ENCODE data around the gene TRPC4. TPM values are rescaled to one million over a fixed set of nuclear protein-coding genes. Genes with fewer than 3 reads are reported as not detected.

TRPC4 gene
- total RNA-seq, 1 donor from 2014 or later, result 2.5 TPM

- TF ChIP-seq CTCF (conservative IDR thresholded peaks at IDR 0.05), result no peak
- DNase-seq (ENCODE audit: low read depth, low spot score), result no peak
- Mint-ChIP-seq H3K4me1 (peaks cover 4% of the 10 kb centered on the region), H3K27ac (ENCODE audit: unreplicated experiment) (no peak overlapping the region), H3K36me3 (ENCODE audit: low read depth) (no peaks in the 10 kb centered on the region), H3K4me3 (no peak overlapping the region), H3K27me3 (ENCODE audit: low read depth) (no peaks in the 10 kb centered on the region), H3K9me3 (peaks cover 2% of the 10 kb centered on the region)
These were observed 213.2 kb downstream of the TRPC4 start for GRCh38 chr13:37656247-37656940.

- no peak for DNase-seq (ENCODE audit: low read depth, low spot score)
- Mint-ChIP-seq H3K27ac (ENCODE audit: unreplicated experiment) (no peak overlapping the region), H3K36me3 (ENCODE audit: low read depth) (peaks cover 3% of the 10 kb centered on the region), H3K4me1 (peaks cover 4% of the 10 kb centered on the region), H3K9me3 (peaks cover 7% of the 10 kb centered on the region), H3K27me3 (ENCODE audit: low read depth) (no peaks in the 10 kb centered on the region), H3K4me3 (no peak overlapping the region)
- no peak for TF ChIP-seq CTCF (conservative IDR thresholded peaks at IDR 0.05)
These were observed 217.0 kb downstream of the TRPC4 start for GRCh38 chr13:37652596-37652995.

GRCh38 chr13:37651891-37652290 is 217.7 kb downstream of the TRPC4 start:
- TF ChIP-seq CTCF (conservative IDR thresholded peaks at IDR 0.05), result no peak
- Mint-ChIP-seq H3K27me3 (ENCODE audit: low read depth) (no peaks in the 10 kb centered on the region), H3K4me3 (no peak overlapping the region), H3K9me3 (peaks cover 7% of the 10 kb centered on the region), H3K27ac (ENCODE audit: unreplicated experiment) (no peak overlapping the region), H3K36me3 (ENCODE audit: low read depth) (peaks cover 3% of the 10 kb centered on the region), H3K4me1 (peaks cover 11% of the 10 kb centered on the region)
- no peak for DNase-seq (ENCODE audit: low read depth, low spot score)

GRCh38 chr13:37648609-37649008 is 221.0 kb downstream of the TRPC4 start:
- DNase-seq (ENCODE audit: low read depth, low spot score), result no peak
- Mint-ChIP-seq H3K27ac (ENCODE audit: unreplicated experiment) (no peak overlapping the region), H3K4me1 (peaks cover 32% of the 10 kb centered on the region), H3K36me3 (ENCODE audit: low read depth) (peaks cover 3% of the 10 kb centered on the region), H3K4me3 (no peak overlapping the region), H3K27me3 (ENCODE audit: low read depth) (no peaks in the 10 kb centered on the region), H3K9me3 (peaks cover 5% of the 10 kb centered on the region)
- TF ChIP-seq CTCF (conservative IDR thresholded peaks at IDR 0.05), result no peak

GRCh38 chr13:37647031-37647650 is 222.4 kb downstream of the TRPC4 start:
- Mint-ChIP-seq H3K9me3 (peaks cover 5% of the 10 kb centered on the region), H3K36me3 (ENCODE audit: low read depth) (peaks cover 3% of the 10 kb centered on the region), H3K4me1 (peaks cover 27% of the 10 kb centered on the region), H3K27ac (ENCODE audit: unreplicated experiment) (peak overlapping the region; percentile 21), H3K4me3 (peak overlapping the region; percentile 44), H3K27me3 (ENCODE audit: low read depth) (no peaks in the 10 kb centered on the region)
- no peak for DNase-seq (ENCODE audit: low read depth, low spot score)
- TF ChIP-seq CTCF (conservative IDR thresholded peaks at IDR 0.05), result no peak
